ENCODE results near the gene CCNK.

Gene CCNK

DNA sequence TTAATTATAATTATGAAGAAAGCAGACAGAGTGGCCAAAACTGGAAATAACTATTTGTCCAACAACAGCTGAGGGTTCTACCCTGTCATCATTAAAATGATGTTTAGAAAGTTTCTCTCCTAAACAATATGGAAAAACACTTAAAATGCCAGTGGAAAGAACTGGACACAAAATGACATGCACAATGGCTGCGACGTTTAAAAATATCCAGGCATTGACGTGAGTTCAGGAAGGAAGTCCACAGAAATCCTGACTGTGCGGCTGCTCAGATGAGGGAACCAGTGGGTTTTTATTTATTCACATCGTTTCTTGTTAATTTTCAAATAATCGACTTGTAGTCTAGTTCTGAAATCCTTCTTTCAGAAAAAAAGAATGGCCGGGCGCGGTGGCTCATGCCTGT is 58.3 kb downstream of the CCNK start:
- no peak for ATAC-seq (replicated peaks; ENCODE audit: extremely low read depth, poor library complexity, severe bottlenecking)

DNA sequence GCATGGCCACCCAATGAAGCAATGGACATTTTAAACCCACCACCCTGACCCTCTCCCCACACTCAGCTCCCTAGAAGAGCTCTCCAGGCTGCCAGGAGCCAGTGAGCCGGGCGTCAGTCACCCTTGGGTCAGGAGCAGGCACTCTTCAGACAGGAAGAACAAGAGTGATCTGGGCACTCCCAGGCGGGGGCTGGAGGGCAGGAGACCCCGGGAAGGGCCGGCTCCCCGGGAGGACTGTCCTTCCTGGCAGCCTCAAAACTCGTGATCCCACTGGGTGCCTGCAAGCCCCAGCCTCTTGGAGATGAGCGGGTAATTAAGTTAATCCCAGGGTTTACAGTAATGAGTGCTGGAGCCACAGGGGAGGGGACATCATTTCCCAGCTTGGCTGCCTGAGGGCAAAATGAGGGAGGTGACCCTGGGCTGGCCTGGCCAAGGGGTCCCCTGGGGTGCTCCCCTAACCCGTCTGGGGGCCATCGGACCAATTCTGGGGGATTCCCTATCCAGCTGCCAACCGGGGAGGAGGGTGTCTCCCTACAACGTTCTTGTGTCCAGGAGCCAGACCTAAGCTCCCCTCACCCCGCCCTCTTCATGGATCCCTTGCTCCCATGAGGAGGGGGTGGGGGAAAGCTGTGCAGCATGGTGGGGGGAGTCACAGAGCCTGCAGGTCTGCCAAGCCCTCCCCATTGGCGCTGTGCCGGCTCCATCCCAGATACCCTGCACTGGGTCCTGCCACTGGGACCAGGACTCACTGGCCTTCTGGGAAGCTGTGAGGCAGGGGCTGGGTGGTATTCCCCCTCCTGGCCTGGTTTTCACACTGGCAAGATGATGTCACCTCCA is 59.2 kb downstream of the CCNK start:
- H3K36me3 Mint-ChIP-seq (ENCODE audit: insufficient read depth), result peaks cover 2% of the 10 kb centered on the region

More for the DNA sequence above, 58.3 kb downstream of the CCNK start:
- Mint-ChIP-seq H3K9me3 (no peaks in the 10 kb centered on the region), H3K4me1 (peaks cover 21% of the 10 kb centered on the region), H3K36me3 (ENCODE audit: insufficient read depth) (peaks cover 2% of the 10 kb centered on the region), H3K4me3 (no peak overlapping the region), H3K27ac (ENCODE audit: low read depth) (no peak overlapping the region), H3K27me3 (no peaks in the 10 kb centered on the region)
- no peak for DNase-seq (ENCODE audit: low spot score in 2 of 2)

DNA sequence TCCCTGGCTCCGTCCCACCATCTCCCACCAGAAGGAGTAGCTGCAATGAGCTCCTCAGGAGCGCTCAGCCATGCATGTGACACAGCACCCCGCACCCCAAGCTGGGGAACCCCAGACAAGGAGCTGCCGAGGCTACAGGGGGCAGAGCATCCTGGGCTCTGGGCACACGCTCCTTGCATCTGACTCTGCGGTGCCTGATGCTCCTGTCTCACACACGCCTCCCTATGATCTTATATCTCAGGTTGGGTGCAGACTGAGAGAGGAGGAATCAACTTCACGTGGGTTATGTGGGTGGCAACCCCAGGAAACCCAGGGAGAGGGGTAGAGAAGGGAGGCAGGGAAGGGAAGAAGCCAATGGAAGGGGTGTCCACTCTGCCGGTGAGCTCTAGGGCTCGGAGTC is 60.0 kb downstream of the CCNK start:
- H3K9me3 Mint-ChIP-seq, result no peaks in the 10 kb centered on the region
- no peak for ATAC-seq (replicated peaks; ENCODE audit: extremely low read depth, poor library complexity, severe bottlenecking)
- no peak overlapping the region for H3K4me3 Mint-ChIP-seq
- no peaks in the 10 kb centered on the region for H3K27me3 Mint-ChIP-seq
- DNase-seq (ENCODE audit: low spot score in 2 of 2), result no peak
- peaks cover 2% of the 10 kb centered on the region for H3K36me3 Mint-ChIP-seq (ENCODE audit: insufficient read depth)
- H3K4me1 Mint-ChIP-seq, result peaks cover 21% of the 10 kb centered on the region
- no peak overlapping the region for H3K27ac Mint-ChIP-seq (ENCODE audit: low read depth)

More for the DNA sequence above, 59.2 kb downstream of the CCNK start:
- Mint-ChIP-seq H3K27me3 (no peaks in the 10 kb centered on the region), H3K4me1 (peaks cover 21% of the 10 kb centered on the region), H3K9me3 (no peaks in the 10 kb centered on the region), H3K4me3 (no peak overlapping the region), H3K27ac (ENCODE audit: low read depth) (no peak overlapping the region)
- ATAC-seq (replicated peaks; ENCODE audit: extremely low read depth, poor library complexity, severe bottlenecking) (no peak), DNase-seq (ENCODE audit: low spot score in 2 of 2) (no peak)

DNA sequence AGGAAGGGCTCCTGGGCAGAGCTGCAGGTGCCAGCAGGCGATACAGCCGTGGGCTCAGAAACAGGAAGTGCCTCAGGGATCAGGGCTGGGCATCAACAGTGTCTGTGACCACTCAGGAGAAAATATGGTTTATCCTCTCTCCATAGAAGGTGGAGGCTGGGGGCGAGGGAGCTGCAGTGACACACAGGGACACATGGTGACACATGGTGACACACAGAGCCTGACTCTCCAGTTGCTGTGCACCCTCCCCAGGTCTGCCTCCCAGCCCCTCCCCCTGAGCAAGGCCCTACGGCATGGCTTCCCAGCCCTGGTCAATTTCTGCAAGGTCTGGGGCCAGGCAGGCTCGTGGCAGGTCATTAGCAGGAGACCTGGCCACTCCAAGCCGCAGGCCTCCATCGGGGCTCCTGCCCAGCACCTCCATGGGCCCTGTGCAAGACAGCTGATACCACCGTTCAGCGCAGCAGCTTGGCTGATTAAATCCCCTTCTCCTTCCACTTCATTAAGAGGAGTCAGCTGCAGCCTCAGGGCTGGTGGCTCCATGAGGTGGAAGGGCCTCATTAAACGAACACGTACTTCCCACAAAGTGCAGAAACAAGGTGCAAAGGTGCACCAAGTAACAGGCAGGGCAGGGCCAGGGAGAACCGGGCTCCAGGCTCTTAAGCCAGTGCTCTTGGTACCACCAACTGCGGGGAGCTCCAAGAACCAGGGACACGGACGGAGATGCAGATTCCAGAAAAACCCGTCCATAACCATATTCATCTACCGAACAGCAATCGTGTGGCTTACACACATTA is 60.7 kb downstream of the CCNK start:
- Mint-ChIP-seq H3K4me1 (peaks cover 21% of the 10 kb centered on the region), H3K9me3 (no peaks in the 10 kb centered on the region), H3K27ac (ENCODE audit: low read depth) (no peak overlapping the region), H3K36me3 (ENCODE audit: insufficient read depth) (peaks cover 2% of the 10 kb centered on the region), H3K4me3 (no peak overlapping the region), H3K27me3 (no peaks in the 10 kb centered on the region)
- ATAC-seq (replicated peaks; ENCODE audit: extremely low read depth, poor library complexity, severe bottlenecking) (no peak), DNase-seq (ENCODE audit: low spot score in 2 of 2) (no peak)

DNA sequence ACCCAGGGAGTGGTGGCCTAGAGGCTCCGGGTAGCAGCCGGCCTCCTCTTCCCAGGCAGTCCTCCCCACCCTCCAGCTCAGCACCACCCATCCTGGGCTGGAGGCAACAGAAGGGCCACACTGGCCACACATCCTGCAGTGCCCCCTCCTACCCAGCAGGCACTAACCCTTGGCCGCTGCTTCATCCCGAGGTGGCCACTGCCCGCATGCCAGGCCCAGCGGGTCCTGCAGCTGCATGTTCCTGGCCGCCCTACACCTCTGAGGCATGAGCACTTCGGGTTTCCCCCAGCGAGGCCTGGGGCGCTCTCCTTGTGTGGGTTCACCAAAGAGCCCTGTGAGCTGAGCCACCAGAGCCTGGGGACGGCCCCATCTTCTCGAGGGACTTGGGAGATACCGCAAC is 61.4 kb downstream of the CCNK start:
- Mint-ChIP-seq H3K27me3 (no peaks in the 10 kb centered on the region), H3K9me3 (no peaks in the 10 kb centered on the region), H3K27ac (ENCODE audit: low read depth) (no peak overlapping the region), H3K4me3 (no peak overlapping the region), H3K4me1 (peaks cover 21% of the 10 kb centered on the region), H3K36me3 (ENCODE audit: insufficient read depth) (peaks cover 2% of the 10 kb centered on the region)
- DNase-seq (ENCODE audit: low spot score in 2 of 2), result no peak
- ATAC-seq (replicated peaks; ENCODE audit: extremely low read depth, poor library complexity, severe bottlenecking), result no peak

DNA sequence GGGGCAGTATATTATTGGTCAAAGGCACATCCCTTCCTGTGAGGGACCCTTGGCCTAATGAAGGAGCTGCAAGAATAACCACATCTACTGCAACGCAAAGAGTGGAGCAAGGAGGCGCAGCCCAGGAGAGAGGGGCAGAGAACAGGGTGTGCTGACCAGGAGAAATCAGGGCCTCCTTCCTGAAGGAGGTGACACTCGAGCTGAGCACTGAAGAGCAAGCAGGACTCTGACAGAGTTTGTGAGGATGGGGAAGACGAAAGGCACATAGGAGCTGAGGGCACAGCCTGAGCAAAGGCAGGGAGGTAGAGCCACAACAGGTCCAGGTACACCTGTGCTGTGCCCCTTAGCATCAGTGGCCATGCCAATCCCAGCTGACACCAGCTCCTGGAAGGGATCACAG is 62.2 kb downstream of the CCNK start:
- Mint-ChIP-seq H3K27me3 (no peaks in the 10 kb centered on the region), H3K36me3 (ENCODE audit: insufficient read depth) (peaks cover 2% of the 10 kb centered on the region), H3K4me1 (peaks cover 27% of the 10 kb centered on the region), H3K27ac (ENCODE audit: low read depth) (no peak overlapping the region), H3K9me3 (no peaks in the 10 kb centered on the region), H3K4me3 (no peak overlapping the region)
- ATAC-seq (replicated peaks; ENCODE audit: extremely low read depth, poor library complexity, severe bottlenecking) (no peak), DNase-seq (ENCODE audit: low spot score in 2 of 2) (no peak)

- DNase-seq (ENCODE audit: low spot score in 2 of 2) (no peak), ATAC-seq (replicated peaks; ENCODE audit: extremely low read depth, poor library complexity, severe bottlenecking) (no peak)
- no peak overlapping the region for H3K27ac Mint-ChIP-seq (ENCODE audit: low read depth)
- peaks cover 2% of the 10 kb centered on the region for H3K36me3 Mint-ChIP-seq (ENCODE audit: insufficient read depth)
- no peaks in the 10 kb centered on the region for H3K9me3 Mint-ChIP-seq
- no peaks in the 10 kb centered on the region for H3K27me3 Mint-ChIP-seq
- H3K4me1 Mint-ChIP-seq, result peaks cover 28% of the 10 kb centered on the region
- no peak overlapping the region for H3K4me3 Mint-ChIP-seq
Measured at GRCh38 chr14:99543985-99544384, 62.8 kb downstream of the CCNK start.

DNA sequence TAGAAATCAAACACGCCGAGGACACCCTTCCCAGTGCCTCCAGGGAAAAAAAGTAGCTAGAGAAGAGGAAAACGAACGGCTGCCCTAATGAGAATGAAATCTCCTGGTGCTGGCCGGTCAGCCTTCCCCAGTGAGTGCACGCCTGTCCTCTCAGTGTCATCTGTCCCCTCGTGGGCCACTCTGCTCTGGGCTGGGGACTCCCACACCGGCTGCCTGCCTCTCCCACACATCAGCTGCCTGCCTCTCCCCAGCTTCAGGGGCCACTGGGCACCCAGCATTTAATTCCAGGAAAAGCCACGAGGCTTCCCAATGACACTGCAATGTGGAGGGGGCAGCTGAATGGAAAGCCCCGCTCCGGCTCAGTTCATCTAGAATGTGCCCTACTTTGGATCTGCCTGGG is 63.8 kb downstream of the CCNK start:
- Mint-ChIP-seq H3K4me3 (no peak overlapping the region), H3K27ac (ENCODE audit: low read depth) (no peak overlapping the region), H3K4me1 (peaks cover 28% of the 10 kb centered on the region), H3K36me3 (ENCODE audit: insufficient read depth) (peaks cover 2% of the 10 kb centered on the region), H3K27me3 (no peaks in the 10 kb centered on the region), H3K9me3 (no peaks in the 10 kb centered on the region)
- DNase-seq (ENCODE audit: low spot score in 2 of 2) (no peak), ATAC-seq (replicated peaks; ENCODE audit: extremely low read depth, poor library complexity, severe bottlenecking) (no peak)

- Mint-ChIP-seq H3K9me3 (no peaks in the 10 kb centered on the region), H3K27ac (ENCODE audit: low read depth) (no peak overlapping the region), H3K36me3 (ENCODE audit: insufficient read depth) (no peaks in the 10 kb centered on the region), H3K4me3 (no peak overlapping the region), H3K27me3 (no peaks in the 10 kb centered on the region), H3K4me1 (peaks cover 28% of the 10 kb centered on the region)
- no peak for DNase-seq (ENCODE audit: low spot score in 2 of 2)
- ATAC-seq (replicated peaks; ENCODE audit: extremely low read depth, poor library complexity, severe bottlenecking), result no peak
Measured at GRCh38 chr14:99545586-99545985, 64.4 kb downstream of the CCNK start.

DNA sequence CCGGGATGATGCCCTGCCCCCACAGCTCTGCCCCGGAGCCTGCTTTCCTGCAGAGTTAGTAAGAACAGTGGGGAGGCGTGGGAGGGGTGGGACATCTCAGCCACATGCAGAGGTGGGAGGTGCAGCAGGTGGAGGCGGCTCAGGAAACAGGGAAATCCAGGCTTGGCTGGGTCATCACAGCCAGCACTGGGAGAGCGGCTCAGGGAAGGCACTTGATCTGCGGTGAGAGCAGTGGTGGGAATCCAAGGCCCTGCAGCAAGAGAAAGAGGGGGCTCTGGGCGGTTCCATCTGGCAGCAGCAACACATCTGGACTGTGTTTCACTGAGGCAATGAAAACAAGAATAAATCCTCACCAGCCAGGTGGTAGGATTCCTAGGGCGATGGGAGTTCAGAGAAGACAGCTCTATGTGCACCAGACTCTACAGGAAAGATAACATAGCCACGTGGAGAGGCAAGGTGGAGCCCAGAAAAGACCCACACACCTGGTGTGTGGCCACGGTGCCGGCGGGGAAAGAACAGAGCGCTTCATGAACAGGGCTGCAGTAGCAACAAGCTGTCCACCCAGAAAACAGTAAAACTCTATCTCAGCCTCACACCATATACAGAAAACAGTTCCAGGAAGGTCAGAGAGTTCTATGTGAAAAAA is 65.1 kb downstream of the CCNK start:
- H3K9me3 Mint-ChIP-seq, result no peaks in the 10 kb centered on the region
- ATAC-seq (replicated peaks; ENCODE audit: extremely low read depth, poor library complexity, severe bottlenecking), result no peak
- no peak for DNase-seq (ENCODE audit: low spot score in 2 of 2)
- H3K27ac Mint-ChIP-seq (ENCODE audit: low read depth), result no peak overlapping the region
- no peaks in the 10 kb centered on the region for H3K36me3 Mint-ChIP-seq (ENCODE audit: insufficient read depth)
- peaks cover 32% of the 10 kb centered on the region for H3K4me1 Mint-ChIP-seq
- no peak overlapping the region for H3K4me3 Mint-ChIP-seq
- H3K27me3 Mint-ChIP-seq, result no peaks in the 10 kb centered on the region

DNA sequence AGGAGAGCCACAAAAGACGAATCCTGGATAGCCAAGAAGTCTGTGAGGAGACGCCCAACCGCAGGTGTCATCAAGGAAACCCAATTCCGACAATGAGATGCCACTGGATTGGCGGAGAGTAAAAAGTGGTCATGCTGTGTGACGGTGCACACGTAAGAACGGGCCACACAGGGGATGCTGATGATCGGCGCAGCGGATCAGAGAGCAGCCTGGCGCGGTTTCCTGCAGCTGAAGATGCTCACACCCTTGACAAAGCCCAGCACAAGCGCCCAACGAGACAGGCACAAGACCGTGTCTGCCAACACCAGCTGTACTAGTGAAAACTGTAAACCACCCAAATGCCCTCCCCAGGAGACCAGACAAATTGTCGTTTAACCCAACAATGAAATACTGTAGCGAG is 67.0 kb downstream of the CCNK start:
- ATAC-seq (replicated peaks; ENCODE audit: extremely low read depth, poor library complexity, severe bottlenecking) (no peak), DNase-seq (ENCODE audit: low spot score in 2 of 2) (no peak)
- Mint-ChIP-seq H3K9me3 (no peaks in the 10 kb centered on the region), H3K27me3 (no peaks in the 10 kb centered on the region), H3K4me3 (no peak overlapping the region), H3K36me3 (ENCODE audit: insufficient read depth) (no peaks in the 10 kb centered on the region), H3K4me1 (peaks cover 20% of the 10 kb centered on the region), H3K27ac (ENCODE audit: low read depth) (no peak overlapping the region)

DNA sequence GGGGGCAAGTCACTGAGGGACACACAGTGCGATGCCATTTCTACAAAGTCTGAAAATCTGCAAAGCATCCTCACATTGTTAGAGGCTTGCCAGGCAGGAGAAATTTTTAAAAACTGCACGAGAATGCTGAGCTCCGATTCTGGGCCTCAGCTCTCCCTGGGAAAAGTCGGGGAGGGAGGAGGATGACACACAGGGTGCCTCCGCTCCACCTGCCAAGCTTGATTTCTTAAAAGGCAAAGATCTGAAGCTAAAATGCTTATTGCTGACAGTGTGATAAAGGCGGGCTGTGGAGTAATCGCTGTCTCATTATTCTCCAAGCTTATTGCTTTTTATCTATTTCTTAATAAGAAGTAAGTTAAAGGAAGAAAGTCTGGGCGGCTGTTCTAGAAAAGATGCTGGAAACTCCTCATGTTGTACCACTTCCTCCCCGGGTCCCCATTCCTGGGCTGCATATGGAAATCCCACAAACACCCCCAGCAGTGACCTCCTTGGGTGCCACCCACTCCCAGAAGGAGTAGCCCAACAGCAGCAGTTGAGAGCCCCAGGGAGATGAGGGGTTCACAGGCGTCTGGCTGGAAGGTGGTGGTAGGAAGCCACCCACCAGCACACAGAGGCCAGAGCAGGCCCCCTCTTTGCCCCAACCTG is 67.8 kb downstream of the CCNK start:
- no peak for DNase-seq (ENCODE audit: low spot score in 2 of 2)
- Mint-ChIP-seq H3K36me3 (ENCODE audit: insufficient read depth) (no peaks in the 10 kb centered on the region), H3K27me3 (no peaks in the 10 kb centered on the region), H3K9me3 (no peaks in the 10 kb centered on the region), H3K27ac (ENCODE audit: low read depth) (no peak overlapping the region), H3K4me3 (no peak overlapping the region), H3K4me1 (peaks cover 17% of the 10 kb centered on the region)
- ATAC-seq (replicated peaks; ENCODE audit: extremely low read depth, poor library complexity, severe bottlenecking), result no peak

Data from central memory CD8-positive, alpha-beta T cell (primary cell).